Anterior cingulate cortex (tissue), 58 donors: ENCODE measurements around the gene SUFU.

Experiments
- DNase-seq, 58 donors: peaks; one replicate each; lab custom pipeline; 2025; lab: John Stamatoyannopoulos, UW

SUFU gene

GRCh38 chr10:102586858-102587257, 83.1 kb downstream of the SUFU start:
- no peak for DNase-seq

DNA sequence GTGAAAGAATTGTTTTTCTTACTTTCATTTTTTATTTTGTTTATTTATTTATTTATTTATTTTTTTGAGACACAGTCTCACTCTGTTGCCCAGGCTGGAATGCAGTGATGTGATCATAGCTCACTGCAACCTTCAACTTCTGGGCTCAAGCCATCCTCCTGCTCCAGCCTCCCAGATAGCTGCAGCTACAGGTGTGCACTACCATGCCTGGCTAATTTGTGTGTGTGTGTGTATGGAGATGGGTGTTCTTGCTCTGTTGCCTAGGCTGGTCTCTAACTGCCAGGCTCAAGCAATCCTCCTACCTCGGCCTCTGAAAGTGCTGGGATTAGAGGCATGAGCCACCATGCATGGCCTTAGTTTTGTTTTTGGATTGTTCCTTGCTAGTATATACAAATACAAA, 85.1 kb downstream of the SUFU start:
- no peak for DNase-seq

- DNase-seq: peak in 1 of 58 donors; percentile 24
Measured at GRCh38 chr10:102593074-102593803, 89.5 kb downstream of the SUFU start.

DNA sequence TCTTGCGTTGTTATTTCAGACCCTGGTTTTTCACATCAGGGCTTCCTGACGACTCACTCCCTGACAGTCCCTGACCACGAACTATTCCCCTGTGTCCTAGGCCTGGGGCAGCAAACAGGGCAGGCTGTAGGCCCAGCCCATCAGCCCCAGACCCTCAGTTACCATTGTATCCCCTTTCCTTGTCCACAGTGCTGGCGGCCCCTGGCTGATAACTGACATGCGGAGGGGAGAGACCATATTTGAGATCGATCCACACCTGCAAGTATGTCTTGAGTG, 90.0 kb downstream of the SUFU start:
- DNase-seq: no peak

DNA sequence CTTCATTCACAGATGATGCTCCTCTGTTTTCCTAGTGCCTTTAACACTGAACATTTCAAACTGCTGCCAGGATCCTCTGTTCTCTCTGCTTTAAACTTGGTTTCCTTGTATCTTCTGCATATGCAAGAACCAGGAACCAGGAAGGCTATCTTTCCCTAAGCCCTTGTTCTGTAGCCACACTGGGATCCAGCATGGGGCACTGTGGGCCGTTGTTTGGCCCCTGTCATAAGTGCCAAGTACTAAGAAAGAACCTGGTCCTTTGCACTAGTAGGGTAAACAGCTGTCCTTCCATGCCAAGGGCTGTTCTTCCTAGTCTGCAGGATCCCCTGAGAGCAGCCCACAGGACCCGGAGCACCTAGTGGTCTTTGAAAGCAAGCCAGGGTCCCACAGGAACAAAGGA, 91.5 kb downstream of the SUFU start:
- peak in 17 of 58 donors; percentile 10 to 58 (median 30) for DNase-seq

- no peak for DNase-seq
Measured at GRCh38 chr10:102595897-102596296, 92.1 kb downstream of the SUFU start.

GRCh38 chr10:102596506-102596971, 92.8 kb downstream of the SUFU start:
- peak in 20 of 58 donors; percentile 10 to 65 (median 32) for DNase-seq

DNA sequence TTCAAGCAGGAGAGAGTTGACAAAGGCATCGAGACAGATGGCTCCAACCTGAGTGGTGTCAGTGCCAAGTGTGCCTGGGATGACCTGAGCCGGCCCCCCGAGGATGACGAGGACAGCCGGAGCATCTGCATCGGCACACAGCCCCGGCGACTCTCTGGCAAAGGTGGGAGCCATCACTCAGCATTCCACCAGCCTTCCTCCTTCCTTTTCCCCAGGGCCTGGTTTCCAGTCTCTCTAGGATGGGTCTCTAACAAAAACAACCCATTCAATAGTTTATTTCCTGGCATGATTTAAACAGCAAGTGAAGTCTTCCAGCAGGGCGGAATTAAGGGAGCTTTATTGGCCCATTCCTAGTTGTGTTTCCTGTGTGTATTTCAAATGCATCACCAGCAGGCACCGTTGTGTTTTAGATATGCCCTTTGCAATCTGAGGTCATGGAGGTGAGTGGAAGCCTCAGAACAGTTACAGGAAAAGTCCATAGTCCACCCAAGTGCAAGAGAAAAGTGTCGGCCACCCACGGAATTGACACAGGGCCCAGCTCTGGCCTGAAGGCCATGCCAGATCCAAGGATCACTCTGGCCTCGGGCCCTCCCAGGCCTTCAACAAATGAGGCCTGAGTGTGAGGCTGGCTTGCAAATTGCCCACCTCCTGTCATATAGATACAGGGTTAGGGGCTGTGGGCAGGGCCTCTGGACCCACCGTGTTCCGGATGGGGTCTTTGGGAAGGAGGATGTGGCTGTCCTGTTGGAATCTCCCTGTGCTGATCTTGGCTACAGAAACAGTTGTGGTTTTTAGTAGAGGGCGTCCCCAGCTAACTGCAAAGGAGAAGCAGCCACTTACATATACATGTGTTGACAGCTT, 93.6 kb downstream of the SUFU start:
- peak in 1 of 58 donors; percentile 28 for DNase-seq

DNA sequence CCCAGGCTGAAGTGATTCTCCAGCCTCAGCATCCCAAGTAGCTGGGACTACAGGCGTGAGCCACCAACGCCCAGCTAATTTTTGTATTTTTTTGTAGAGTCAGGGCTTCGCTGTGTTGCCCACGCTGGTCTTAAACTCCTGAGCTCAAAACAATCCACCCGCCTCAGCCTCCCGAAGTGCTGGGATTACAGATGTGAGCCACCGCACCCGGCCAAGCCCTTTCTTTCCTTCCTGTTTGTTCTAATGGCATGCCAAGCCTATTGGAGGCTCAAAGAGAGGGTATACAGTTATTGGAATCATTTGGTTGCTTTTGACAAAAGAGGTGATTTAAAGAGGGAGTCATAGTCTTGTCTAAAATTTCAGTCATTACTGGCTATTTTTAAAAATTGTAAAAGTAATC, 94.5 kb downstream of the SUFU start:
- no peak for DNase-seq

GRCh38 chr10:102599565-102600327, 96.0 kb downstream of the SUFU start:
- DNase-seq: no peak

GRCh38 chr10:102600816-102601215, 97.0 kb downstream of the SUFU start:
- no peak for DNase-seq

DNA sequence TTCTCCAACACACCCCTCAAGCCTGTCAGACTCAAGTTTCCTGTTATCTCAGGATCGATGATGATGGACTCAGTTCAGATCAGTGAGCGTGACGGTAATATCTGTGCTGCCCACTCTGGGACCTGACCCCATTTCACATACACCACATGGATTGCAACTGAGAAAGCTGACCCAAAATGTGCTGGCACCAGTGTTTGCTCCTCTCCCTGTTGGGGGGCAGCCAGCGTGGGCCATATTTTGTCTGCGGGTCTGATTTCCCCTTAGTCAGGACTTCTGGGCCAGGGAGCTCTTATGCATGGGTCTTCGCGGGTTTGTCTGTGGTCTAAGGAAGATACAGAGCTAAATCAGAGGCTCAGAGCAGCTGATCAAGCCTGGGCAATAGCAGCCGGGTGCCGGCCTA, 97.9 kb downstream of the SUFU start:
- DNase-seq: no peak

DNA sequence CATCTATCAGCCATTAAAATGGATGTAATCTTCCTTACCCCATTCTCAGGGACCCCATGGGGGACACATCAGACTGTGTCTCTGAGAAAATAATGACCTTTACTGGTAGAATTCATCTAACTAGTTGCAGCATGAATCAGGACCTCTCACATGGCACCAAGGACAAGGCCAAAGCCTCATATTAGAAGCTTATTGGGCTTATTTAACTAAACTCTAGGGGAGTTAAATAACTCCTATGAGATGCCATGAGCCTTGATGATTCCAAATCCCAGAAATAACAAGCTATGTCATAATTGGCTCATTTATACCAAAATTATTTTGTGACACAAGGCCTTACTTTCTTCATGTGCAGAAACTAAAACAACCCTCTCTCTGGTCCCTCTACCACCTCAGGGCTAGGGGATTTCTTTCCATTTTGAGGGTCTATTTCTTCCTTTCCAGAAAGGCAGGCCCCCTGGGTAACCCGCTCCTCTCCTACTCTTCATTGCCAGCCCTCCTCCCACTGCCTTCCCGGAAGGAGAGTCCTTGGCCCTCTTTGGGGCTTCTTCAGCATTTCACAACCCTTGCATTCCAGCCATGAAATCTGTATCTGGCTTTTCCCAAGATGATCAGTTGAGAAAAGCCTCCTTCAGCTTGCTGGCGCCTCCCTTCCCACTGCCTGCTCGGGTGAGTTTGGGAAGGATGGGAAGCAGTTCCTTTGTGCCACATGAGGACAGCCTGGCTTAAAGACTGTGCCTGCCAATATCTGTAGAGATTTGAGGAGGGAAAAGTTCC, 98.7 kb downstream of the SUFU start:
- no peak for DNase-seq

DNA sequence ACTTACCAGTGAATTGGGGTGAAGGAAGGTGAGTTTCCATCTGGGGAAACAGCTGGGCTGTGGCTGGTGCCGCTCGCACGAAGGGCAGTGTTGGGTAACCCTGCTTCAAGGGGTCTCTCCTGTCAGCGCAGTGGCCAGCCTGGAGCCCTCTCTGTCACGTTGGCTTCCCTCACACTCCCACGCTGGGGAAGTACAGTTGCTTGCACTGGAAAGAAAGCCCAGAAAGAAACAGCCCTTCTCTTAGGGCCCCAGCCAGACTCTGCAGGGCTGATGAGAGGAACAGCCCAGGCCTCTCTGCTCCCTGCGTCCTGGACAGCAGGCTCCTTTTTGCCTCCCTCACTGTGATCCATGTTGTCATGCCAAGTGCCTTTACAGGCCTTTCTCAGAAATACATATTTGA, 100.2 kb downstream of the SUFU start:
- DNase-seq: no peak

DNA sequence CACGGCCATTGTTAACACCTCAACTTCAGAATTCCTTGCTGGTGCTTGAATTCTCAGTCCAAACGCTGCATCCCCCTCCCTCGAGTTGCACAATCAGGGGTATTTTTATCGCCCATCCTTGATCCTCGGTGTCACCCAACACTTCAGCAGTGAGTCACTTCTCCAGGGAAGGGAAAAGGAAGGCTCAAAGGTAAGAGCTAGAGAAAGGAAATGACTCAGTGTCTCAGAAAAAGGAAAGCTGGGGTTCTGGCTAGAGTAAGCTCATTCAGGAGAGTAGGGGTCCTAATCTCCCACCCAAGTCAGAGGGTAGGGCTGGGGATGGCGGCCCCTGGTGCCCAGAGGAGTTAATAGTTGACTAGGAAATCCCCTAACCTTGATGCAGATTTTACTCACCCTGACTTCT, 100.7 kb downstream of the SUFU start:
- no peak for DNase-seq

GRCh38 chr10:102605712-102606111, 101.9 kb downstream of the SUFU start:
- no peak for DNase-seq

- no peak for DNase-seq
Measured at GRCh38 chr10:102608487-102608886, 104.7 kb downstream of the SUFU start.

- no peak for DNase-seq
Measured at GRCh38 chr10:102610441-102610887, 106.7 kb downstream of the SUFU start.

GRCh38 chr10:102611514-102612087, 107.8 kb downstream of the SUFU start:
- DNase-seq: no peak

DNA sequence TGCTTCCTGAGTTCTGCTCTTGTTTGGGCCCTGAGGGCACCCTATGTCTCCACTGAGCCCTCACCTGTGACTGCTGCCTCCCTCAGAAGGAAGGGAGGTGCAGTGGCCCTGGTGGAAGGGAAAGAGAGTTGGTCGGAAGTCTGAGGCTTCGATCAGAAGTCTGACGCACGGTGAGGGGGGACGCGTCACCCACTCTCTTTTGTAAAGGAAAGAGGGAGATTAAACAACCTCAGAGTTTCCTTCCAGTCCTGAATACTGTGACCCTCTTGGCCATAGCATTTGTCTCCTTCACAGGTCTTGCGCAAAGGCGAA, 109.1 kb downstream of the SUFU start:
- no peak for DNase-seq
